Measurements from ENCODE around the gene BRD4.

DNA sequence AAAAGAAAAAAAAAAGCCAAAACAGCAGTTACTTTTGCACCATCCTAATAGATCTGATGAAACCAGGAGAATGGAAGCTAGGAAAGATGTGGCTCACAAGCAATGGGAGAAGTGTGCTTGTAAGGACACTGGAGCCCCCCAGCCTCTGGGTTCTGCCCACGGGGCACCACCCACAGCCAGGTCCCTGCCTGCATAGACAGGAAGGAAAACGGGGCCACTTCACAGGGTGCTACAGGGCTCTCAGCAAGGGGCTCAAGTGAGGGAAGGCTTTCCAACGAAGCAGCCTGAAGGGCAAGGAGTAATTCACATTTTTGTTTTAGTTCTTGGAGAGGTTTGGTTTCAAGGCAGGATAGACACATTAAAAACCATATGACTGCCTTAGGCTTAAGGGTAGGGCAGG lies 42.7 kb downstream of the BRD4 start:
- TF ChIP-seq CTCF (IDR thresholded peaks at IDR 0.05) (no peak), POLR2A (IDR thresholded peaks at IDR 0.05) (no peak)

Measured in tibial nerve (tissue), 3 donors.